Vagina (tissue), 2 donors: ENCODE measurements around the gene WNT7B.

Source experiments
- POLR2A ChIP-seq, 2 donors: fragments of 450-650 bp; IDR thresholded peaks; one replicate each; pipeline ENCODE4 v1.6.1; 2017; ENCODE audit warnings: antibody characterized with exemption in 2 of 2, mild to moderate bottlenecking in 2 of 2, moderate library complexity in 2 of 2
- TF ChIP-seq, protein P1 (sequence below), 3 experiments: fragments of 450-650 bp in 2 of 3; fragments of 200-600 bp in 1 of 3; sonication (generic) in 1 of 3; IDR thresholded peaks; one replicate each; pipeline ENCODE4 v1.5.1; 2017 to 2019; ENCODE audit warnings: antibody characterized with exemption in 3 of 3, mild to moderate bottlenecking in 2 of 3, moderate library complexity in 2 of 3

DNA sequence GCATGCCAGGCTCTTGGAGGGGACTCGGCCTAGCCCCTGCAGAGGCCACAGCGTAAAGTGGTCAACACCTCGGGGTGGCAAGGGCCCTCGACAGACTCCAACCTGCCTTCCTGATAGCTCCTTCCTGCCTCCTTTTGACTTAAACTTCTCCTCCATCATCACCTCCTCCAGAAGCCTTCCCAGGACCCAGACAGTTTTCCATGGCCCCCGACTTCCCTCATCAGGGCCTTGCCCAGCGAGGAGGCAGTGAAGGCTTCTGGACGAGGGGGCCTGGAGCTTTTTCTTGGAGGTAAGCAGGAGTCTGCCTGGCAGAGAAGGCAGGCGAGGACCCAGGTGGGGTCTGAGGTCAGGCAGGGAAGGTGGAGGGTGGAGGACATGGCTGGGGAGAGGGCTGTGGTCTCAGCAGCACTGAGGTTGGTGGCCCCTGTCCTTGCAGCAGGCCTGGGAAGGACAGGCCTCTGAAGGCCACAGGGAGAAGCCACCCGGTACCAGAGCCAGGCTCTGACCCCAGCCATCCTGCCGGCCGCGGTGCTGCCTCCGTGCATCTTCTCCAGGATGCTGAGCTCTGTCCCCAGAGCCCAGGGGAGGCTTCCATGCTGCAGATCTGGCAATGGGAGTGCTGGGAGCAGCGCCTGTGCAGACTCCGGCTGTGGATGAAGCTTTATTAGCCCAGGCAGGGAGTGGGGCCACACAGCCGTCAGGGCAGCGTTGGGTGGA, 81.4 kb downstream of the WNT7B start:
- TF ChIP-seq, protein P1, sequence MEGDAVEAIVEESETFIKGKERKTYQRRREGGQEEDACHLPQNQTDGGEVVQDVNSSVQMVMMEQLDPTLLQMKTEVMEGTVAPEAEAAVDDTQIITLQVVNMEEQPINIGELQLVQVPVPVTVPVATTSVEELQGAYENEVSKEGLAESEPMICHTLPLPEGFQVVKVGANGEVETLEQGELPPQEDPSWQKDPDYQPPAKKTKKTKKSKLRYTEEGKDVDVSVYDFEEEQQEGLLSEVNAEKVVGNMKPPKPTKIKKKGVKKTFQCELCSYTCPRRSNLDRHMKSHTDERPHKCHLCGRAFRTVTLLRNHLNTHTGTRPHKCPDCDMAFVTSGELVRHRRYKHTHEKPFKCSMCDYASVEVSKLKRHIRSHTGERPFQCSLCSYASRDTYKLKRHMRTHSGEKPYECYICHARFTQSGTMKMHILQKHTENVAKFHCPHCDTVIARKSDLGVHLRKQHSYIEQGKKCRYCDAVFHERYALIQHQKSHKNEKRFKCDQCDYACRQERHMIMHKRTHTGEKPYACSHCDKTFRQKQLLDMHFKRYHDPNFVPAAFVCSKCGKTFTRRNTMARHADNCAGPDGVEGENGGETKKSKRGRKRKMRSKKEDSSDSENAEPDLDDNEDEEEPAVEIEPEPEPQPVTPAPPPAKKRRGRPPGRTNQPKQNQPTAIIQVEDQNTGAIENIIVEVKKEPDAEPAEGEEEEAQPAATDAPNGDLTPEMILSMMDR (IDR thresholded peaks at IDR 0.05) = no peak
- no peak for TF ChIP-seq POLR2A (IDR thresholded peaks at IDR 0.05)
